Measurements from ENCODE around the gene PDGFD.

The PDGFD gene

DNA sequence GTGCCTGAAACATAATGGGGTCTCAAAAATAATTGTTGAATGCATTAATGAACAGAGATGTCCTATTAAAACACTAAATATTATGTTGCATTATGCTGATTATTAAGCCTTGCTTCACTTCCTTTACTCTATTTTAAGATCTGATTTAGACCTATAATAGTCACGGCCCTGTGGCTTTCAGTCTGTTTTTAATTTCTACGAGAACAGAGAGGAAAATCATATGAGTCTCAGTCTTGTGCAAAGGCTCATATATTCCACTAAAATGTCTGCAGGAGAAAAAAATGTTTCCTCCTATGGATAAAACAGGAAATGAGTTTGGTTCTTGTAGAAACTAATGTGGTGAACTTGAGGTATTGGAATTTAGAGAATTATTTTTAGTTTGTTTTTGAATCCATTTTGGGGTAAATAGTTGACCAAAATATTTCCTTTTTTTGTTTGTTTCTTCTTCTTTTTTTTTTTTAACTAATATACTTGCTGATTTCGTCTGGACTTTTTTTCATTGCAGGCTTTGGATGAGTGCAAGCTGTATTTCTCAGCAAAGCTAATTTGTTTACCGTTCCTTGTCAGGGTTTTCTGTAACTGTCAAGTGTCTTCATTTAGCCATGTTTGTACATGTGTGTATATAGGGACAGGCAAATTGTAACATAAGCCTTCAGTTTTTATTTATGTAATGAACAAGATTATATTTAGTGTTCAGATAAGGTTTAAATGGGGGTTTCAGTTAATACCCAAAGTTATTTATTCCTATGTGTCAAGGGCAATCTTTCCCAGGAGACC, 266.6 kb downstream of the PDGFD start:
- no peak overlapping the region for H3K9ac ChIP-seq (ENCODE audit: low read length)
- H3K9me3 ChIP-seq (ENCODE audit: control insufficient read depth, low read length), result no peaks in the 10 kb centered on the region
- DNase-seq (ENCODE audit: low read depth), result no peak
- no peaks in the 10 kb centered on the region for H3K36me3 ChIP-seq (ENCODE audit: control insufficient read depth, insufficient read depth, low read length, severe bottlenecking)
- H3K4me1 ChIP-seq (ENCODE audit: control insufficient read depth, insufficient read depth, low read length), result peaks cover 12% of the 10 kb centered on the region
- no peak overlapping the region for H3K4me3 ChIP-seq (ENCODE audit: low read length)
- H3K27me3 ChIP-seq (replicated peaks; ENCODE audit: control insufficient read depth, insufficient read depth, low read length), result no peaks in the 10 kb centered on the region

DNA sequence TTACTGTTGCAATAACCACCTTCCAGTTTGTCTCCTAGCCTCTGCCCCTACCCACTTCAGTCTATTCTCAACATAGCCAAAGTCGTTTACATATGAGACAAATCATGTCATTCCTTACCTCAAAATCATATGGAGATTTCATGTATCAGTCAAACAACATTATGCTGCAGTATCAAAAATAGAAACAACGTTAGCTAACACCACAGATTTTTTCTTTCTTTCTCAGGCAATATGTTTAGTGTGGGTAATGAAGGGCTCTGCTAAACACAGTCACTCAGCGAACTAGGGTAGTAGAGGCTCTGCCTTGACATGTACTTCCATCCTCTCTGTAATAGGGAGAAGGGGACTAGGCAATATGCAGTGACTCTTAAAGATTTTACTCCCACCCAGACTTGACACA, 268.8 kb downstream of the PDGFD start:
- no peaks in the 10 kb centered on the region for H3K4me1 ChIP-seq (ENCODE audit: control insufficient read depth, insufficient read depth, low read length)
- H3K9ac ChIP-seq (ENCODE audit: low read length), result no peak overlapping the region
- no peak for DNase-seq (ENCODE audit: low read depth)
- no peaks in the 10 kb centered on the region for H3K9me3 ChIP-seq (ENCODE audit: control insufficient read depth, low read length)
- H3K36me3 ChIP-seq (ENCODE audit: control insufficient read depth, insufficient read depth, low read length, severe bottlenecking), result no peaks in the 10 kb centered on the region
- H3K27me3 ChIP-seq (replicated peaks; ENCODE audit: control insufficient read depth, insufficient read depth, low read length), result no peaks in the 10 kb centered on the region
- no peak overlapping the region for H3K4me3 ChIP-seq (ENCODE audit: low read length)

DNA sequence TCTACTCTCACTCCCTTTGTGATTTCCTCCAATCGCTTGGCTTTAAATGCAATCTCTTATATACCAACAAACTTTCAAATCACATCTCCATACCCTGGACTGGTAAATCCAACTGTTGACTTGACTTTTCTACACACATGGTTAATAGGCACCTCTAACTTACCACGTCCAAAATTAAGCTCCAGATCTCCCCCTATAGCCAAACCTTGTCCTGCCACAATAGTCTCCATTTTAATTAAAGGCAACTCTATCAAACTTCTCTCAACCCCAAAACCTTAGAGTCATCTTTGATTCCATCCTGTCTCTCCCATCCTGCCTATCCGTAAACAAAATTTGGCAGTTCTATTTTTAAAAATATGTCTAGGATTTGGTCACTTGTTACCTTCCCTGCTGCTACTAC, 269.3 kb downstream of the PDGFD start:
- no peak overlapping the region for H3K9ac ChIP-seq (ENCODE audit: low read length)
- DNase-seq (ENCODE audit: low read depth), result no peak
- H3K27me3 ChIP-seq (replicated peaks; ENCODE audit: control insufficient read depth, insufficient read depth, low read length), result no peaks in the 10 kb centered on the region
- H3K4me1 ChIP-seq (ENCODE audit: control insufficient read depth, insufficient read depth, low read length), result no peaks in the 10 kb centered on the region
- H3K9me3 ChIP-seq (ENCODE audit: control insufficient read depth, low read length), result no peaks in the 10 kb centered on the region
- no peak overlapping the region for H3K4me3 ChIP-seq (ENCODE audit: low read length)
- no peaks in the 10 kb centered on the region for H3K36me3 ChIP-seq (ENCODE audit: control insufficient read depth, insufficient read depth, low read length, severe bottlenecking)

DNA sequence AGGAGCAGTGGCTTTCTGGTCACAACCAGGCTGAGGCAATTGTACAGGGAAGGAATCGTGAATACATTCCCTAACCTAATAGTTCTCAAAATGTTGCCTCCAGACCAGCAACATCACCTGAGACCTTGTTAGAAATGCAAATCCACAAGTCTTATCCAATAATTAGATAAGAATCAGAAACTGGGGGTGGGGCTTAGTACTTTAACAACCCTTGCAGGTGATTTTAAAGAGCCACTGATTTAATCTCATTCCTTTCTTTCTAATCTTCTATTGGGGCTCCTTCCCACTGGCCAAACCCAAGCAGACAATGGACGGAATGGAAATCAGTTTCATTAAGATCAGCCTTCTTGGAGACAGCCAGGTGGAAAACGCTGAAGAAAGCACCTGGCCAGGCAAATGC, 269.9 kb downstream of the PDGFD start:
- DNase-seq (ENCODE audit: low read depth), result no peak
- no peaks in the 10 kb centered on the region for H3K4me1 ChIP-seq (ENCODE audit: control insufficient read depth, insufficient read depth, low read length)

DNA sequence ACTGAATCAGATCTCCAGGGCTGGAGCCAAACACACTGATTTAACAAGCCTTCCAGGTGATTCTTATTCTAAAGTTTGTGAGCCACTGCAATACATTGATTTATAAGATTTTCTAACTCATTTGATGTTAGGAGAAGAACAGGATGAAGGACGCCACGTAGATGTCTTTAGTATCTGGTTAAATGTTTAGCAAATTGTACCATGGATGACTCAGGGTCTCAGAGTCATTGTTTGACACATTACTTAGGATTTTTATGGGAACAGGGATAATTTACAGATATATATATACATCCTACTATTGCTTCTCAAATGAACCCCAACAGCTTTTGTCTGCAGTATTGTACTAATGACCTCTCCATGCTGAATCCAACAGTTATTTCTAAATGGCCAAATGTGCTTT, 270.6 kb downstream of the PDGFD start:
- Histone ChIP-seq H3K4me3 (ENCODE audit: low read length) (no peak overlapping the region), H3K4me1 (ENCODE audit: control insufficient read depth, insufficient read depth, low read length) (no peaks in the 10 kb centered on the region), H3K27me3 (replicated peaks; ENCODE audit: control insufficient read depth, insufficient read depth, low read length) (no peaks in the 10 kb centered on the region), H3K36me3 (ENCODE audit: control insufficient read depth, insufficient read depth, low read length, severe bottlenecking) (no peaks in the 10 kb centered on the region), H3K9ac (ENCODE audit: low read length) (no peak overlapping the region), H3K9me3 (ENCODE audit: control insufficient read depth, low read length) (no peaks in the 10 kb centered on the region)
- no peak for DNase-seq (ENCODE audit: low read depth)

More for the DNA sequence above, 269.9 kb downstream of the PDGFD start:
- H3K36me3 ChIP-seq (ENCODE audit: control insufficient read depth, insufficient read depth, low read length, severe bottlenecking), result no peaks in the 10 kb centered on the region
- no peak overlapping the region for H3K9ac ChIP-seq (ENCODE audit: low read length)
- H3K4me3 ChIP-seq (ENCODE audit: low read length), result no peak overlapping the region
- H3K9me3 ChIP-seq (ENCODE audit: control insufficient read depth, low read length), result no peaks in the 10 kb centered on the region
- H3K27me3 ChIP-seq (replicated peaks; ENCODE audit: control insufficient read depth, insufficient read depth, low read length), result no peaks in the 10 kb centered on the region

DNA sequence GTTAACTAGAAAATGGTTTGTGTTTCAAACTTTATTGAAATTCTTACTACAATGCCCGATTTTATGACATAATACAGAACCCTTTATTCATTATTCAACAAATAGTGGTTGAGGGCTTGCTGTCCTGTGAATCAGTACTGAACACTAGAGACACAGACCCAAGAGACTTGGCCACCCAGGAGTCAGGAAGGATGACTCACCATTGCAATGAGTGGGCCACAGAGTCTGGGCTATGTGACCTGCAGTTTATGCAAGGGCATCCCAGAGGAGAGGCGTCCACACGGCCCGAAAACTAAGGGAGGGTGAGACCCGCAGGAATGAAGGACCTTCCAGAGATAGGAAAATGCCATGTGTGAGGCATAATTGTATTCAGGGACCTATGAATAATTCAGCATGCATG, 271.3 kb downstream of the PDGFD start:
- Histone ChIP-seq H3K9ac (ENCODE audit: low read length) (no peak overlapping the region), H3K36me3 (ENCODE audit: control insufficient read depth, insufficient read depth, low read length, severe bottlenecking) (no peaks in the 10 kb centered on the region), H3K4me1 (ENCODE audit: control insufficient read depth, insufficient read depth, low read length) (no peaks in the 10 kb centered on the region), H3K4me3 (ENCODE audit: low read length) (no peak overlapping the region), H3K9me3 (ENCODE audit: control insufficient read depth, low read length) (no peaks in the 10 kb centered on the region), H3K27me3 (replicated peaks; ENCODE audit: control insufficient read depth, insufficient read depth, low read length) (peaks cover 6% of the 10 kb centered on the region)
- DNase-seq (ENCODE audit: low read depth), result no peak

DNA sequence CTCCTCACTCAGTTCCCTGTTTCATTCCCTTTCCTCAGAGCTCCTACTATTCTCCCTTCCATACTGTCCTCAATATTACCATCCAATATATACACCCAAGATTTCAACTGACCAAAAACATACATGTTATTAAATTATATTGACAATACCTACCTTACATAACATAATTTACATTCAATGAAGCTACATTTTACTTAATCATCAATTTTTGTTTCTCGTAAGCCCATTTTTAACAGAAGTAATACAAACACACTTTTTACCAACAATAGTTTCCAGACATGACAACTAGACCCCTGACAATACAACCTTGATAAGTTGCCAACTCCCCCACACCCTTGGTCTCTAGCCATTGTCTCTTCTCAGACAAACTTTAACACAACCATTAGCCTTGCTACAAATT, 273.3 kb downstream of the PDGFD start:
- DNase-seq (ENCODE audit: low read depth), result no peak
- H3K36me3 ChIP-seq (ENCODE audit: control insufficient read depth, insufficient read depth, low read length, severe bottlenecking), result no peaks in the 10 kb centered on the region

DNA sequence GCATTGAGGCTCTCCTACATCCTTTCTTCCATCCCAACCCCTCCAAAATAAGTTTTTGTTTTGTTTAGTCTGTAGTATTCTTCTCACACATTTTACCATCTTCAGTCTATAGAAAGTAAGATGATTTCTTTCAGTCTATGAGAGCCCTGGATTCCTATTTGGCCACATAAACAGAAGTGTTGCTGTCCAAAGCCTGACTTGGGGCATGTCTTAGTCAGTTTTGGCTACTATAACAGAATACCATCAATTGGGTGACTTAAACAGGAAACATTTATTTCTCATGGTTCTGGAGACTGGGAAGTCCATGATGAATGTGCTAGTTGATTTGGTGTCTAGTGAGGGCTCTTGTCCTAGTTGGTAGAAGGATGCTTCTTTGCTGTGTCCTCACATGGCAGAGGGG, 274.3 kb downstream of the PDGFD start:
- H3K4me1 ChIP-seq (ENCODE audit: control insufficient read depth, insufficient read depth, low read length), result no peaks in the 10 kb centered on the region
- no peak overlapping the region for H3K9ac ChIP-seq (ENCODE audit: low read length)
- DNase-seq (ENCODE audit: low read depth), result no peak
- H3K36me3 ChIP-seq (ENCODE audit: control insufficient read depth, insufficient read depth, low read length, severe bottlenecking), result no peaks in the 10 kb centered on the region
- H3K9me3 ChIP-seq (ENCODE audit: control insufficient read depth, low read length), result no peaks in the 10 kb centered on the region
- H3K4me3 ChIP-seq (ENCODE audit: low read length), result no peak overlapping the region
- H3K27me3 ChIP-seq (replicated peaks; ENCODE audit: control insufficient read depth, insufficient read depth, low read length), result peaks cover 6% of the 10 kb centered on the region

More for the DNA sequence above, 273.3 kb downstream of the PDGFD start:
- no peaks in the 10 kb centered on the region for H3K4me1 ChIP-seq (ENCODE audit: control insufficient read depth, insufficient read depth, low read length)
- H3K9ac ChIP-seq (ENCODE audit: low read length), result no peak overlapping the region
- H3K27me3 ChIP-seq (replicated peaks; ENCODE audit: control insufficient read depth, insufficient read depth, low read length), result peaks cover 6% of the 10 kb centered on the region
- no peaks in the 10 kb centered on the region for H3K9me3 ChIP-seq (ENCODE audit: control insufficient read depth, low read length)
- H3K4me3 ChIP-seq (ENCODE audit: low read length), result no peak overlapping the region

DNA sequence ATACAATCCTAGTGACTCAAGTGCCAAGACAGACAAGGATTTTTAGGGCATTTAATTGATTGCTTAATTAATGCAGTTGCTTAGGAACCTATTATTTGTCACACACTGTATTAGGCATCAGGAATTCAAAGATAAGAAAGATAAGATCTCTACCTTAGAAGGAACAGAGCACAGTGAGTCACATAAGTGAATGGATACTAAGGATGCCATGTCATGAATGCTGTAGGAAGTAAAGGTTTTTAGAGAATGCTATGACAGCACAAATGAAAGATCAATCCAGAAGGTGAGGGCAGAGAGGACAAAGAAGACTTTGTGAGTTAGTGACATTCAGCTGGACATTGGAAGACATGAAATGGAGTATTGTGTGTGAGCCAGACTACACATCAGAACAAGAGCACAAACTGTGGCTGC, 275.4 kb downstream of the PDGFD start:
- peaks cover 6% of the 10 kb centered on the region for H3K27me3 ChIP-seq (replicated peaks; ENCODE audit: control insufficient read depth, insufficient read depth, low read length)
- no peaks in the 10 kb centered on the region for H3K36me3 ChIP-seq (ENCODE audit: control insufficient read depth, insufficient read depth, low read length, severe bottlenecking)
- no peak for DNase-seq (ENCODE audit: low read depth)
- no peaks in the 10 kb centered on the region for H3K4me1 ChIP-seq (ENCODE audit: control insufficient read depth, insufficient read depth, low read length)
- H3K4me3 ChIP-seq (ENCODE audit: low read length), result no peak overlapping the region
- H3K9me3 ChIP-seq (ENCODE audit: control insufficient read depth, low read length), result no peaks in the 10 kb centered on the region
- H3K9ac ChIP-seq (ENCODE audit: low read length), result no peak overlapping the region

DNA sequence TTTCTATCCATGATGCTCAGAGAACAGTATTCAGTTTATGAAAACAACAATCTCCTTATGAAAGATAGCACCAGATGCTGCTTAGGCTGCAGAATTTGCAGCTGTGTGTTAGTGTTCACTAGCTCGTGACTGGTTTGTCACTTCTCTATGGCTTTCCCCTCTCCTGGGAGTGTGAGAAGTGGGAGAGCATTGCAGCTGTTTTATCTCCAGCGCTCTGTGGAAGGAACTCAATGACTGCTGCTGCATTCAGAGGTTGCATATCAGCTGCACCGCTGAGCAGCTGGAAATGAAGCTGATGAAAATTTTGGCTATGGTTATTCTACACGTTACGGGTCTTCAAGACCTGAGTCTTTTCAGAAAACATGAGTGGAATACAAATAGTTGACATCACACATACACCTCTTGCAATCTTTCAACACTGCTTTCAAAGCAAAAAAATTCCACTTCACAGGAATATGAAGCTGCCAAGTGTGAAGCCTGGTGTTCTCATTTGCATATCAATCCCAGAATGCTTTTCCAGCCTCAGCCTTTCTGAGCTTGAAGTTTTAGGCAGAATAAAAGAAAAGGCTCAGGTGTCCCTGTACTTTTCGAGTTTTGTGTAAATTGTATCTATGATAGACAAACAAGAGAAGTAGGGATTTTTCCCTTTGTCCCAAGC, 276.8 kb downstream of the PDGFD start:
- Histone ChIP-seq H3K9ac (ENCODE audit: low read length) (no peak overlapping the region), H3K27me3 (replicated peaks; ENCODE audit: control insufficient read depth, insufficient read depth, low read length) (peaks cover 6% of the 10 kb centered on the region), H3K9me3 (ENCODE audit: control insufficient read depth, low read length) (no peaks in the 10 kb centered on the region), H3K36me3 (ENCODE audit: control insufficient read depth, insufficient read depth, low read length, severe bottlenecking) (no peaks in the 10 kb centered on the region), H3K4me1 (ENCODE audit: control insufficient read depth, insufficient read depth, low read length) (peaks cover 2% of the 10 kb centered on the region), H3K4me3 (ENCODE audit: low read length) (no peak overlapping the region)
- DNase-seq (ENCODE audit: low read depth), result no peak

DNA sequence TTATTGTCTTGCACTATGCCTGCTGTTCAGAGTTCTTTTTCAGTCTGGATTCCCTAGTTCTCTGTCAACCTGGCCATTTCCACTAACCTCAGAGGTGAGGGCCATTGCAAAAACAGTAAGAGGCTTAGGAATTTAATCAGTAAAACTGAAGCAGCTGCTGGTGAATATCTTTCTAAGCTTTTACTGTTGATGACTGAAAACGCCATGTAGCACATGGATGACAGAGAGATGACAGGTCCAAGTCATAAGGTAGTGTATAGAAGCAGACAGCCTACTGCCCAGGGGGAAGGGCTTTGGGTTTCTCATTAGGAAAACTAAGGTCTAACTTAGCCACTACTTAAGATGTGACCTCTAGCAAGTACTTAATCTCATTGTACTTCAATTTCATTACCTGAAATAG, 280.1 kb downstream of the PDGFD start:
- Histone ChIP-seq H3K9ac (ENCODE audit: low read length) (no peak overlapping the region), H3K9me3 (ENCODE audit: control insufficient read depth, low read length) (no peaks in the 10 kb centered on the region), H3K27me3 (replicated peaks; ENCODE audit: control insufficient read depth, insufficient read depth, low read length) (peaks cover 6% of the 10 kb centered on the region), H3K36me3 (ENCODE audit: control insufficient read depth, insufficient read depth, low read length, severe bottlenecking) (no peaks in the 10 kb centered on the region), H3K4me1 (ENCODE audit: control insufficient read depth, insufficient read depth, low read length) (peaks cover 25% of the 10 kb centered on the region), H3K4me3 (ENCODE audit: low read length) (no peak overlapping the region)
- no peak for DNase-seq (ENCODE audit: low read depth)

Measured in adipocyte (in vitro differentiated cells).